ENCODE data around the gene IER2.

The IER2 gene

DNA sequence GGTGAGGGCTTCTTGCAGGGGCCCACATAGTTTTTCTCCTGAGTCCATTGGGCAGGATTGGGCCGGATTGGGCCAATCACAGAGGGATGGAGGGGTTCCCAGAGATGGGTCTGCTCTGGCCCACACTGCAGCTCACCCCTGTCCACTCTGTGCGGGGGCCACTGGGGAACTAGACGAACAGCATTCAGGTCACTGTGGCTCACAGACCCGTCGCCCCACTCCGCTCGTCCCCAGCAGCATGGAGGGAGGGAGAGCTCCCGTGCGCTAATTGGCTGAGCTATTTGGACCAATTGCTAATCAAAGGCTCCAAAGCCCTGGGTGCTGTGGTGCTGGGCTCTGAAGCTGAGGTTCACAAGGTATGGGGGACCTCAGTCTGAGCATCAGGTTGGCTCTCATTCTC lies 20.8 kb upstream of the IER2 start:
- no peak overlapping the region for H3K27ac ChIP-seq
- TF ChIP-seq, protein P1, sequence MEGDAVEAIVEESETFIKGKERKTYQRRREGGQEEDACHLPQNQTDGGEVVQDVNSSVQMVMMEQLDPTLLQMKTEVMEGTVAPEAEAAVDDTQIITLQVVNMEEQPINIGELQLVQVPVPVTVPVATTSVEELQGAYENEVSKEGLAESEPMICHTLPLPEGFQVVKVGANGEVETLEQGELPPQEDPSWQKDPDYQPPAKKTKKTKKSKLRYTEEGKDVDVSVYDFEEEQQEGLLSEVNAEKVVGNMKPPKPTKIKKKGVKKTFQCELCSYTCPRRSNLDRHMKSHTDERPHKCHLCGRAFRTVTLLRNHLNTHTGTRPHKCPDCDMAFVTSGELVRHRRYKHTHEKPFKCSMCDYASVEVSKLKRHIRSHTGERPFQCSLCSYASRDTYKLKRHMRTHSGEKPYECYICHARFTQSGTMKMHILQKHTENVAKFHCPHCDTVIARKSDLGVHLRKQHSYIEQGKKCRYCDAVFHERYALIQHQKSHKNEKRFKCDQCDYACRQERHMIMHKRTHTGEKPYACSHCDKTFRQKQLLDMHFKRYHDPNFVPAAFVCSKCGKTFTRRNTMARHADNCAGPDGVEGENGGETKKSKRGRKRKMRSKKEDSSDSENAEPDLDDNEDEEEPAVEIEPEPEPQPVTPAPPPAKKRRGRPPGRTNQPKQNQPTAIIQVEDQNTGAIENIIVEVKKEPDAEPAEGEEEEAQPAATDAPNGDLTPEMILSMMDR (conservative IDR thresholded peaks at IDR 0.05) = no peak
- TF ChIP-seq ZFX (IDR thresholded peaks at IDR 0.05) = no peak

DNA sequence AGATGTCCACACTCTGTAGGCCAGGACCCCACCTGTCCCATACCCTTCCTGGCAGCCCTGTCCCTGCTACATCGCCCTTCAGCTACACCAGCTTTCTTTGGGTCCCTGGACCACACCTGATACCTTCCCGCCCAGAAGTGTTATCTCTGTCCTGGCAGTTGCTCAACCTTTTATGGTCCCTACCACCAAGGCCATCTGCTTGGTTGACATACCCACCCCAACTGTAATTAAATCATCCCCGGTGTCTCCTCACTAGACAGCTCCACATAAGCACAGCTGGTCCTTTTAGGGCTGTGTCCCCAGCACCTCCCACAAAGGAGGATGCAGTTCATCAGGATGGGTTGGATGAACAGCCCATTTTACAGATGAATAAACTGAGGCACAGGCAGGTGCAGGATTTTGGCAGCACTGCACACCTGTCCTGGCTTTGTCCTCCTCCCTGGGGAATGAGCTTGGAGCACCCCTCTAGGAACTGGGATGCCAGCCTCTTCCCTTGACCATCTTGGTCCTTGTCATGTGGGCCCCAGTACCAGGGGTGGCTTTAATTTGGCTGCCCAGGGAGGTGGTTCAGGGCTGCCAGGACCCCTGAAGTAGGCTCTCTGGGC lies 19.2 kb upstream of the IER2 start:
- H3K27ac ChIP-seq = no peak overlapping the region

DNA sequence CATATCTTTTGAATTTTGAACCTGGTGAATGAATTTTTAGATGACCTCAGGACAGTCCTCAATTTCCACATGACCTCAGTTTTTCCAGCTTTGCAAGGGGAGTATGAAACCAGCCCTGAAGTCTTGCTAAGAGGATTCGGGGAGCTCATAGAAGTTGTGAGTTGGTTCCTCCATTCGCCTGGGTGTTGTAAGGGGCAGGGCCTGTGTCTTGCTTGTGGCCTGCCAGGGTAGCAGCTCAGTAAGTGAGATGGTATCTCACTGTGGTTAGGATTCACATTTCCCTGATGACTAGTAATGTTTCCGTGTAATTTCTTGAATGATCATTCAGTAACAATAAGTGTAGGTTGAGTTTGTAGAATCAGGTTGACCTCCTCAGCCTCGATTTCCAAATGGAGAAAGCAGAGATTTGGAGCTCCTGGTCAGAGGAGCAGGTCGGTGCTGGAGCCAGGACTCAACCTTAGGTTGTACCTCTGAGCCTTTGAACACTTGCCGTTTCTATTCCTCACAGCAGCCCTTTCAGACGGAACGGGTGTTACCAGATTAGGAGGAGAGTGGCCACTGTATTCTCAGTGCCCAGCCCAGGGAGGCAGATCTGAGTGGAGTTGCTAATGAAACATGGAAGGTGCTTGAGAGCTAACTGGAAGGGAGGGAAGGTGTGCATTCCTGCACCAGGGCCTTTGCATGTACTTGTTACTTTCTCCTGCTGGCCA lies 17.6 kb upstream of the IER2 start:
- H3K27ac ChIP-seq = no peak overlapping the region

More for the DNA sequence above, 19.2 kb upstream of the IER2 start:
- TF ChIP-seq ZFX (IDR thresholded peaks at IDR 0.05) = no peak
- TF ChIP-seq, protein P1 (conservative IDR thresholded peaks at IDR 0.05) = no peak

DNA sequence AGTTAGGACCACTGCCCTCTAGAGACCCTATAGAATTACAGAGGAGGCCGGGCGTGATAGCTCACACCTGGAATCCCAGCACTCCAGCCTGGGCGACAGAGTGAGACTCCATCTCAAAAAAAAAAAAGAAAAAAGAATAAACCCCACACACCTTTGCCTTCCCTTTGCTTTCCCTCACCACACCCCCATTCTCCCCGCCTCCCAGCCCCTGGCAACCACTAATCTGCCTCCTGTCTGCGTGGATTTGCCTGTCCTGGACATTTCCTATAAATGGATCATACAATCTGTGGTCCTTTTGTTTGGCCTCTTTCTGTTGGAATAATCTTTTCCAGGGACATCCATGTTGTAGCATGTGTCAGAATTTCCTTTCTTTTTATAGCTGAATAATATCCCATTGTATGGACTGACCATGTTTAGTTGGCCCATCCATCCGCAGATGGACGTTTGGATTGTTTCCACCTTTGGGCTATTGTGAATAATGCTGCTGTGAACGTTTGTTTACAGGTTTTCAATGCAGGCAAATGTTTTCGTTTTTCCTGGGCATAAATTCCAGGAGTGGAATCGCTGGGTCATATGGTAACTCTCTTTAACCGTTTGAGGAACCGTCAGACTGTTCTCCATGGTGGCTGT lies 16.9 kb upstream of the IER2 start:
- TF ChIP-seq ZFX (IDR thresholded peaks at IDR 0.05) = no peak
- TF ChIP-seq, protein P1 (conservative IDR thresholded peaks at IDR 0.05) = no peak

More for the DNA sequence above, 17.6 kb upstream of the IER2 start:
- TF ChIP-seq, protein P1 (conservative IDR thresholded peaks at IDR 0.05) = no peak
- TF ChIP-seq ZFX (IDR thresholded peaks at IDR 0.05) = no peak

DNA sequence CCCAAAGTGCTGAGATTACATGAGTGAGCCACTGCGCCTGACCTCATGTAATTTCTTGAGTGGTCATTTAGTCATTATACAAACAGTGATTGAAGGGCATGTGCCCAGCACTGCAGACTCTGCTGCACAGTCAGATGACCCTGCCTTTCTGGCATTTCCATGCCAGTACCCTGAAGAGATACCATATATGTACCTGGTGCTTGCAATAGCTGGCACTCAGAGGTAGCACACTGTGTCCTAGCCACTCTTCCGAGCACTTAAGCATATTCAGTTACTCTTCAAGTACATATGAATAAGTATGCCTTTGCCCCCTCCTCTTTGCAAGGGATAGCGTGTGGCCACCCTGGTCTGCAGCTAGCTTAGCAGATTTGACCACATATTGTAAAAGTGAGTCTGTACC lies 15.6 kb upstream of the IER2 start:
- no peak for TF ChIP-seq ZFX (IDR thresholded peaks at IDR 0.05)
- TF ChIP-seq, protein P1 (conservative IDR thresholded peaks at IDR 0.05) = no peak
- no peak overlapping the region for H3K27ac ChIP-seq

More for the DNA sequence above, 16.9 kb upstream of the IER2 start:
- no peak overlapping the region for H3K27ac ChIP-seq

DNA sequence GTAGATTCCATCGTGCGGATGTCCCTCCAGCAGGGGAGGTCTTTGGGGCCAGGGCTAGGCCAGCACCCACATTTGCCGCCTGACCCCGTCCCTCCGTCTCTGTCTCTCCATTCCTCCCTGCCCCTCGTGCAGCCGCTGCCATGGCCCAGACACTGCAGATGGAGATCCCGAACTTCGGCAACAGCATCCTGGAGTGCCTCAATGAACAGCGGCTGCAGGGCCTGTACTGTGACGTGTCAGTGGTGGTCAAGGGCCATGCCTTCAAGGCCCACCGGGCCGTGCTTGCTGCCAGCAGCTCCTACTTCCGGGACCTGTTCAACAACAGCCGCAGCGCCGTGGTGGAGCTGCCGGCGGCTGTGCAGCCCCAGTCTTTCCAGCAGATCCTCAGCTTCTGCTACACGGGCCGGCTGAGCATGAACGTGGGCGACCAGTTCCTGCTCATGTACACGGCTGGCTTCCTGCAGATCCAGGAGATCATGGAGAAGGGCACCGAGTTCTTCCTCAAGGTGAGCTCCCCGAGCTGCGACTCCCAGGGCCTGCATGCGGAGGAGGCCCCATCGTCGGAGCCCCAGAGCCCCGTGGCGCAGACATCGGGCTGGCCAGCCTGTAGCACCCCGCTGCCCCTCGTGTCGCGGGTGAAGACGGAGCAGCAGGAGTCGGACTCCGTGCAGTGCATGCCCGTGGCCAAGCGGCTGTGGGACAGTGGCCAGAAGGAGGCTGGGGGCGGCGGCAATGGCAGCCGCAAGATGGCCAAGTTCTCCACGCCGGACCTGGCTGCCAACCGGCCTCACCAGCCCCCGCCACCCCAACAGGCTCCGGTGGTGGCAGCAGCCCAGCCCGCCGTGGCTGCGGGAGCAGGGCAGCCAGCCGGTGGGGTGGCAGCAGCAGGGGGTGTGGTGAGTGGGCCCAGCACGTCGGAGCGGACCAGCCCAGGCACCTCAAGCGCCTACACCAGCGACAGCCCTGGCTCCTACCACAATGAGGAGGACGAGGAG lies 14.8 kb upstream of the IER2 start:
- TF ChIP-seq, protein P1 (conservative IDR thresholded peaks at IDR 0.05) = no peak
- TF ChIP-seq ZFX (IDR thresholded peaks at IDR 0.05) = no peak

More for the DNA sequence above, 14.8 kb upstream of the IER2 start:
- H3K27ac ChIP-seq = no peak overlapping the region

Data from C4-2B (cell line).